MM.1S (cell line): ENCODE data around the gene SH3D19.

ENCODE experiments used
- CTCF ChIP-seq: fragments of 300-600 bp; sonication (generic); IDR thresholded peaks from 2 replicates; pipeline ENCODE4 v1.5.1; 2016; ENCODE audit warnings: antibody characterized with exemption, low read length, mixed read lengths
- EZH2 ChIP-seq: fragments of 300-600 bp; sonication (generic); optimal IDR thresholded peaks from 2 replicates; pipeline ENCODE3; 2017; ENCODE audit warnings: low read depth, mild to moderate bottlenecking, antibody characterized with exemption, low read length, mixed read lengths

- no peak for TF ChIP-seq CTCF
- no peak for TF ChIP-seq EZH2
These were observed 86.9 kb downstream of the SH3D19 start for GRCh38 chr4:151238477-151238876.
